NCI-H2196 (cell line): Measurements from ENCODE around the gene C12orf42.
A peak's percentile ranks its signal among the peaks of the same experiment; 100 is the strongest.

Source experiments
- DNase-seq: peaks from one replicate; lab custom pipeline; 2025; ENCODE audit not compliant: unreplicated experiment; lab: John Stamatoyannopoulos, UW

The C12orf42 gene

GRCh38 chr12:103350116-103350515, 145.7 kb downstream of the C12orf42 start:
- no peak for DNase-seq

GRCh38 chr12:103348935-103349334, 146.8 kb downstream of the C12orf42 start:
- DNase-seq, result no peak

GRCh38 chr12:103336940-103337339, 158.8 kb downstream of the C12orf42 start:
- DNase-seq, result no peak

- DNase-seq, result no peak
Measured at GRCh38 chr12:103334466-103334865, 161.3 kb downstream of the C12orf42 start.

DNA sequence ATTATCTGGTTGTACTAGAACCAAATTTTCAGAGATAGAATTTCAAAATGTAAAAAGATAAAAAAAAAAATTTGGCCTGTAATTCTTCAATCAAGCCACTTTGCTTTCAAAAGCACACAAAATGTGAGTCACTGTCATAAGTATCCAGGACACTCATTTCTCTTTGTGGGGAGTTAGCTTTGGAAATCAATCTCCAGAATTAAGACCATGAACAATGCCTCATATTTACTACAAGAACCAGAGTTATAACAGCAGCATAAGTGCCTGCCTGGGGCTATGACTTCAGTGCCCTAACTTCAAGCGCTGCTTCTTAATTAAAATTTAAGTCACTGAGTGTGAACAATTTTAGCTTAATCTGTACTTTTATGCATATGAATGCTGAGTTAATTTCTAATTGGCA, 162.1 kb downstream of the C12orf42 start:
- DNase-seq, result no peak

GRCh38 chr12:103331643-103332042, 164.1 kb downstream of the C12orf42 start:
- DNase-seq, result no peak

DNA sequence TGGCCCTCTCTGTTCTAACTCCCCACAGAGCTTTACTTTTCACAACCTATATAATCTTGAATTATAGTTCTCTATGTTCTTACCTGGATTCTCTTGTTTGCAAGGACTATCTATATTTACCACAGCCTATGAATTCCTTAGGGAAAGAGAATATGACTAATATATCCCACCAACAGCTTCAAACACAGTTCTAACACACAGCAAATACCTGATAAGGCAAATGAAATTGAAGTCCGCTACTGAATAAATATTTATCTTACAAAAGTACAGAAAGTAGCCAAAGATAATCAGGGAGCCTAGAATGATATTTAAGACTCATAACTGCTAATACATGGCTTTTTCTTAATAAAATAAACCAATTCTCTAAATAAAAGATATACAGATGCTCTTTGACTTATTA, 165.1 kb downstream of the C12orf42 start:
- no peak for DNase-seq

DNA sequence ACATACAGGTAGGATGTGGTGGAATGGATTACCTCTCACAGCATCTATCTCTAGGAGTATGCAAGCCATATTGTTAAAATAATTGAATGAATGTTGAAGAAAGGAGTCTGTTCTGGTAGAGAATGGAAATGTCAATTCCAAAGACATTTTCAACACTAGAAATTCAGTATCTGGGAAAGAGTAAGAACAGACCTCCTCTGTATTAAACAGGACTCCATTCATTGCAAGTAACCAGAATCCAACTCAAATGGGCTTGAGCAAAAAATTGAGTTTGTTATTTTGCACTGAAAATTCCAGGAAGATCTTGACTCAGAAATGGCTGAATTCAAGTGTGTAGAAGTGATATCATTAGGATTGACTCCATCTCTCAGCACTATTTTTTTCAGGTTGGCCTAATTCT, 168.1 kb downstream of the C12orf42 start:
- no peak for DNase-seq

GRCh38 chr12:103326190-103326589, 169.6 kb downstream of the C12orf42 start:
- no peak for DNase-seq

GRCh38 chr12:103318566-103318965, 177.2 kb downstream of the C12orf42 start:
- no peak for DNase-seq

- no peak for DNase-seq
Measured at GRCh38 chr12:103317220-103317619, 178.5 kb downstream of the C12orf42 start.

- no peak for DNase-seq
Measured at GRCh38 chr12:103314786-103315185, 181.0 kb downstream of the C12orf42 start.

DNA sequence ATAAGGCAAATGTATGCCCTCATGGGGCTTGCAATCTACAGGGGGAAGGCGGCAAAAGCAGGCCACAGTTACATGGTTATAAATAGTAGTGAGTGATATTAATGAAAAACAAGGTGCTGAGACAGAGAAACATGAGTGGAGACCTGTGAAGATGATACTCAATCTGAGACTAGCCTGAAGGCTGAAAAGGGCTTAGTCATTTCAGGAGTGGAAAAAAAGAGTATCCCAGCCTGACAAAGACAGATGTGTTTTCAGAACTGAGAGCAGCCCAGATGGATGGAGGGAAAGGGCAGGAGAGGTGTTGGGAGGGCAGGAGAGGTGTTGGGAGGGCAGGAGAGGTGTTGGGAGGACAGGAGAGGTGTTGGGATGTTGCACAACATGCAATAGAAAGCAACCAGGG, 181.9 kb downstream of the C12orf42 start:
- DNase-seq, result no peak

DNA sequence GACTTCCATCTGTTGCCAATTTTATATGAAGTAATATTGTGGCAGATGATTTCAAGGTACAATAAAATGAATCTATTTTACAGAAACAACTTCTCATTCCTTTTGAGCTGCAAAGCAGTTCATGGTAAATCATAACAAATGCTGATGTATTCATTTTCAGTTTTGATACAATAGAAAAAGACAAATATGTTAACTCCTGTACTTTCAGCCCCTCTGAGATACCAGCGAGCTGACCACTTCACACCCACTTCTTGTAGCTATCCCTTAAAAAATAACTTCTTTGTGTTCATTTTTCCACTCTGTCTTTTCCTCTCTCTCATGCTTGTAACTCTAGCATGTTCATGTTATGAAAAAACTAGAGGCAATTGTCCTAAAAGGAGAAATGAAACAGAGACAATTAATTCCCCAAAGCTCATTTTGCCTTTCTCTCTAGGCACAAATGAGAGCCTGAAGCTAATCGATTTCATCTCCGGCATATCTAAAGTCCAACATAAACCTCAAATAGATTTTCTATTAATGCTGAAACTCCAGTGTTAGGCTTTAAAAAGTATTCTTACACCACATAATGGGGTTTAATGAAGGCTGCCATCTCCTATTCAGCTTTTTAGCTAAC, 182.9 kb downstream of the C12orf42 start:
- no peak for DNase-seq

DNA sequence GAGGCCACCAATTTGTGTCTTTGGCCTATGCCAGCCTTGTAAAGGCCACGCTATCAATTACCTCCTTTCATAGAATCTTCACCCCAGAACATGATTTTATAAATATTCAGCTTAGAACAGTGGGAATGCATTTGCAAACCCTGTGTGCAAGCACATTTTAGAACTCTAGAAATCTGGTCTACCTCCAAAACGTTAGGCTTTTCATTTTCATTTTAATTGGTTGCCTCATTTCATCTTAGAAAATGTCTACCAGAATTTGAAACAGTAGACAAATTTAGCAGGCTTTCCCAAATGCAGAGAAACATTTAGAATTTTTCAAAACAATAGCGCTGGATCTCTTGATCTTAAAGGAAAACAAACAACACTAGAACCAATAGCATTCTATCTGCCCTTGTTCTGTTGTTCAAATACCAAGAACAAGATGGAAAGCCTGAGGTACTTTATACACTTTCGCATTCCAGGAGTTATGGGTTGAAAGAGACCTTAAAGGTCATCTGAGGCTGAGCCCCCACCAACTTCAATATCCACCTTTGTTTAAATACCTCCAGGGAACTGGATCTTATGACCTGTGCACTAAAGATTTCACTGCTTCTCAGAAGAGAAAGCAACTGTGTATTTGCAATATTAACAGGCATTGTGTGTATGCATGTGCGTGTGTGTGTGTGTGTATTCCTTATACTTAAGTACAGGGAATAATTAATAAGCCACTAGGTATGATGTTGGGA, 185.1 kb downstream of the C12orf42 start:
- no peak for DNase-seq

- DNase-seq, result no peak
Measured at GRCh38 chr12:103308396-103308795, 187.4 kb downstream of the C12orf42 start.

DNA sequence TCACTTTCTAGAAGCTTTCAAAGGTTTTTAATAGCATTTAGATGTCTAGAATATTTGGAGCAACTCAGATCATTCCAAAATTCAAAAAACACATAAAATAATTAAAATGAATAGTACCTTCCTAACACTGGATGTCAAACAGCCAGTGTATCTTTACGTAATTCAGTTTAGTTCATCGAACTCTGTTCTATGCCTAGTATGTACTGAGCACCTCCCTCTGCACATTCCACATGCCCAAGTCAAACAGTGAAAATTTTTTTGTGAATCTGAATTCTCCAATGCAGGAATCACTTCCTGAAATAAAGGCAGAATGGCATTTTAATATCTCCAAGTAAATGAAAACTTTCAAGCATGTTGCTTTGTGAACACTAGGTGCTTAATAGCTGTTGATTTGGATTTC, 192.3 kb downstream of the C12orf42 start:
- DNase-seq, result no peak

GRCh38 chr12:103301642-103302591, 193.9 kb downstream of the C12orf42 start:
- no peak for DNase-seq

GRCh38 chr12:103288016-103288415, 207.8 kb downstream of the C12orf42 start:
- no peak for DNase-seq

- no peak for DNase-seq
Measured at GRCh38 chr12:103282124-103282523, 213.6 kb downstream of the C12orf42 start.

- peak; percentile 12 for DNase-seq
Measured at GRCh38 chr12:103279444-103279843, 216.3 kb downstream of the C12orf42 start.

DNA sequence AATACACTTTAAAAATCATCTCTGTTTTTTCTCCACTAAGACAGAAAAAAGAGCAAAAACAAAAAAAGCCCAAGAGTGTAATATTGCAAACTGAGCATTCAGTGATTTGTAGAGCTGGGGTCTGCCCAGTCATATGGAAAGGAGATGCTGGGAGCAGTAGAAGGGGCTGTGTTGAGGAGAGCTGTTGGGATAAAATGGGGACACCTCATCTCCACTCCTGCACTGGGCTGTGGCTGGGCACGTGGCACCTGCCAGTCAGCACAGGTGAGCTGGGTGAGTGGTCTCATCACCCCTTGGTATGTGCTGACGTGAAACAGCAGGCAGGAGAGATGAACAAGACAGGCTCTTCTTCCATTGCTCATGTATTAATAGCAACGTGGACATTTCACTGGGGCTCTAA, 217.4 kb downstream of the C12orf42 start:
- DNase-seq, result no peak
